ENCODE measurements around the gene GRM8.

GRM8 gene

DNA sequence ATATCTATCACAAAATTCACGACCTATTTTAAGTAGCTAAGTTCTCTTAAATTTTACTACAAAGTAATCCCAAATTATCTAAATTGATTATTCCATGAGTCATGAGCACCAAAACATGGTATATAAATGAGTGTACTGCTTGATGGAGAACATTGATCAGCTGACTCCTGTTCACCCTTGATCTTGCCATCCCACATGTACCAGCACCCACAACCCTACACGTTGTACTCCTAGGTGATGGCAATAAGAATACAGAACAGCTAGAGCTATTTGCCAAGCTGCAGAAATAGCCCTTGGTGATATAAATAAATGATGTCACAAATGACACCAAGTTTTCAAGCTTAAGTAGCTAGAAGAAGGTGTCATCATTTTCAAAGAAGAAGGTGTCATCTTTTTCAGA is 235.5 kb downstream of the GRM8 start:
- Histone ChIP-seq H2AFZ (ENCODE audit: low read length) (no peak overlapping the region), H3K27ac (ENCODE audit: low read length) (no peak overlapping the region), H3K36me3 (replicated peaks; ENCODE audit: insufficient read depth, low read length) (no peaks in the 10 kb centered on the region), H3K27me3 (replicated peaks; ENCODE audit: insufficient read depth, low read length) (no peaks in the 10 kb centered on the region), H3K4me2 (ENCODE audit: low read depth, low read length) (no peak overlapping the region), H3K4me1 (ENCODE audit: low read length) (no peaks in the 10 kb centered on the region), H3K9me2 (replicated peaks; ENCODE audit: insufficient read depth, low read length) (no peaks in the 10 kb centered on the region), H4K20me1 (ENCODE audit: insufficient read depth, low read length) (no peaks in the 10 kb centered on the region), H3K79me2 (ENCODE audit: low read length) (no peaks in the 10 kb centered on the region), H3F3A (ENCODE audit: insufficient read depth, low read length) (no peaks in the 10 kb centered on the region), H3K9me3 (replicated peaks; ENCODE audit: insufficient read depth, low read length) (no peaks in the 10 kb centered on the region), H3K4me3 (ENCODE audit: low read length) (no peak overlapping the region), H3K9ac (ENCODE audit: low read length) (no peak overlapping the region)
- TF ChIP-seq, protein P1, sequence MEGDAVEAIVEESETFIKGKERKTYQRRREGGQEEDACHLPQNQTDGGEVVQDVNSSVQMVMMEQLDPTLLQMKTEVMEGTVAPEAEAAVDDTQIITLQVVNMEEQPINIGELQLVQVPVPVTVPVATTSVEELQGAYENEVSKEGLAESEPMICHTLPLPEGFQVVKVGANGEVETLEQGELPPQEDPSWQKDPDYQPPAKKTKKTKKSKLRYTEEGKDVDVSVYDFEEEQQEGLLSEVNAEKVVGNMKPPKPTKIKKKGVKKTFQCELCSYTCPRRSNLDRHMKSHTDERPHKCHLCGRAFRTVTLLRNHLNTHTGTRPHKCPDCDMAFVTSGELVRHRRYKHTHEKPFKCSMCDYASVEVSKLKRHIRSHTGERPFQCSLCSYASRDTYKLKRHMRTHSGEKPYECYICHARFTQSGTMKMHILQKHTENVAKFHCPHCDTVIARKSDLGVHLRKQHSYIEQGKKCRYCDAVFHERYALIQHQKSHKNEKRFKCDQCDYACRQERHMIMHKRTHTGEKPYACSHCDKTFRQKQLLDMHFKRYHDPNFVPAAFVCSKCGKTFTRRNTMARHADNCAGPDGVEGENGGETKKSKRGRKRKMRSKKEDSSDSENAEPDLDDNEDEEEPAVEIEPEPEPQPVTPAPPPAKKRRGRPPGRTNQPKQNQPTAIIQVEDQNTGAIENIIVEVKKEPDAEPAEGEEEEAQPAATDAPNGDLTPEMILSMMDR (IDR thresholded peaks at IDR 0.05; ENCODE audit: low read length): no peak
- TF ChIP-seq EZH2 (optimal IDR thresholded peaks at IDR 0.05; ENCODE audit: low read depth, low read length) (no peak), EZH2phosphoT487 (IDR thresholded peaks at IDR 0.05; ENCODE audit: low read length) (no peak)
- DNase-seq: no peak

DNA sequence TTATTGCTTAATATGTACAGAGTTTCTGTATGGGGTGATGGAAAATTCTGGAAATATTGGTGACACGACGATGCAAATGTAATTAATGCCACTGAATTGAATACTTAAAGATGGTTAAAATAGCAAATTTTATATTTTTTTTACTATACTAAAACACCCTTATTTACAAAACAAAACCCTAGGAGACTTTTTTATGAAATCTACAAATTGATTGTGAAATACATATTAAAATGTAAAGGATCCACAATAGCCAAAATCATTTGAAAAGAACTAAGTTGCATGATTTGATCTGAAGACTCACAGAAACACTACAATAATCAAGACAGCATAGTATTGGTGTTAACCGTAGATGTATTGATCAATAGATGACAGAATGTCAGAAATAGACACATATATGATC is 252.0 kb downstream of the GRM8 start:
- no peaks in the 10 kb centered on the region for H3K4me1 ChIP-seq (ENCODE audit: low read length)
- no peak overlapping the region for H2AFZ ChIP-seq (ENCODE audit: low read length)
- TF ChIP-seq EZH2phosphoT487 (IDR thresholded peaks at IDR 0.05; ENCODE audit: low read length) (no peak), EZH2 (optimal IDR thresholded peaks at IDR 0.05; ENCODE audit: low read depth, low read length) (no peak)
- TF ChIP-seq, protein P1 (IDR thresholded peaks at IDR 0.05; ENCODE audit: low read length): no peak

DNA sequence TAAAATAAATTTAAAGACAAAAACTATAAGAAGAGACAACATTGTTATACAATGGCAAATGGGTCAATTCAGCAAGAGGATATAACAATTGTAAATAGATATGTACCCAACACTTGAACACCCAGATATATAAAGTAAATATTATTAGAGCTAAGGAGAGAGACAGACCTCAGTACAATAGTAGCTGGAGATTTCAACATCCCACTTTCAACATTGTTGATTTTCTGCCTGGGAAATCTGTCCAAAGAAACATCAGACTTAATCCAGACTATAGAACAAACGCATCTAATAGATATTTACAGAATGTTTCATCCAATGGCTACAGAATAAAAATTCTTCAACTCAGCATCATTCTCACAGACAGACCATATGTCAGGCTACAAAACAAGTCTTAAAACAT is 256.1 kb downstream of the GRM8 start:
- Histone ChIP-seq H3K9ac (ENCODE audit: low read length) (no peak overlapping the region), H3K27me3 (replicated peaks; ENCODE audit: insufficient read depth, low read length) (no peaks in the 10 kb centered on the region), H3K4me1 (ENCODE audit: low read length) (no peaks in the 10 kb centered on the region), H4K20me1 (ENCODE audit: insufficient read depth, low read length) (no peaks in the 10 kb centered on the region), H3K4me2 (ENCODE audit: low read depth, low read length) (no peak overlapping the region), H2AFZ (ENCODE audit: low read length) (no peak overlapping the region), H3K27ac (ENCODE audit: low read length) (no peak overlapping the region), H3K9me3 (replicated peaks; ENCODE audit: insufficient read depth, low read length) (no peaks in the 10 kb centered on the region), H3F3A (ENCODE audit: insufficient read depth, low read length) (no peaks in the 10 kb centered on the region), H3K36me3 (replicated peaks; ENCODE audit: insufficient read depth, low read length) (no peaks in the 10 kb centered on the region), H3K4me3 (ENCODE audit: low read length) (no peak overlapping the region), H3K79me2 (ENCODE audit: low read length) (no peaks in the 10 kb centered on the region), H3K9me2 (replicated peaks; ENCODE audit: insufficient read depth, low read length) (no peaks in the 10 kb centered on the region)
- no peak for TF ChIP-seq EZH2 (optimal IDR thresholded peaks at IDR 0.05; ENCODE audit: low read depth, low read length)
- TF ChIP-seq EZH2phosphoT487 (IDR thresholded peaks at IDR 0.05; ENCODE audit: low read length): no peak
- TF ChIP-seq, protein P1 (IDR thresholded peaks at IDR 0.05; ENCODE audit: low read length): no peak
- DNase-seq: no peak

More for the DNA sequence above, 252.0 kb downstream of the GRM8 start:
- Histone ChIP-seq H3K79me2 (ENCODE audit: low read length) (no peaks in the 10 kb centered on the region), H3K27me3 (replicated peaks; ENCODE audit: insufficient read depth, low read length) (no peaks in the 10 kb centered on the region), H3K36me3 (replicated peaks; ENCODE audit: insufficient read depth, low read length) (no peaks in the 10 kb centered on the region), H3K27ac (ENCODE audit: low read length) (no peak overlapping the region), H3K9ac (ENCODE audit: low read length) (no peak overlapping the region), H3K9me2 (replicated peaks; ENCODE audit: insufficient read depth, low read length) (no peaks in the 10 kb centered on the region), H3K4me2 (ENCODE audit: low read depth, low read length) (no peak overlapping the region), H3K4me3 (ENCODE audit: low read length) (no peak overlapping the region), H3K9me3 (replicated peaks; ENCODE audit: insufficient read depth, low read length) (no peaks in the 10 kb centered on the region), H4K20me1 (ENCODE audit: insufficient read depth, low read length) (no peaks in the 10 kb centered on the region), H3F3A (ENCODE audit: insufficient read depth, low read length) (no peaks in the 10 kb centered on the region)
- no peak for DNase-seq
